SJSA1 (cell line): ENCODE results near the gene PRDM11. TPM values are rescaled to one million over a fixed set of nuclear protein-coding genes. Genes with fewer than 3 reads are reported as not detected.

ENCODE experiments used
- DNase-seq, 2 experiments: peaks; one replicate each; pipeline ENCODE4 v3.0.0-alpha.2; 2015 to 2020; ENCODE audit warnings: low spot score in 2 of 2, low read depth in 1 of 2
- H3K27ac ChIP-seq: fragments of 250-450 bp; sonication (Bioruptor Pico); 2 replicates; pipeline ENCODE4 v1.5.1; 2020; ENCODE audit warnings: mild to moderate bottlenecking, moderate library complexity
- H3K27me3 ChIP-seq: fragments of 250-450 bp; sonication (Bioruptor Pico); replicated peaks from 2 replicates; pipeline ENCODE4 v1.5.1; 2020; ENCODE audit warnings: mild to moderate bottlenecking, moderate library complexity
- H3K36me3 ChIP-seq: fragments of 250-450 bp; sonication (Bioruptor Pico); 2 replicates; pipeline ENCODE4 v1.5.1; 2020; ENCODE audit warnings: mild to moderate bottlenecking
- H3K4me1 ChIP-seq: fragments of 250-450 bp; sonication (Bioruptor Pico); replicated peaks from 2 replicates; pipeline ENCODE4 v1.6.1; 2021; ENCODE audit warnings: mild to moderate bottlenecking
- H3K4me3 ChIP-seq: fragments of 250-450 bp; sonication (Bioruptor Pico); 2 replicates; pipeline ENCODE4 v1.5.1; 2020; ENCODE audit warnings: mild to moderate bottlenecking
- H3K9me3 ChIP-seq: fragments of 250-450 bp; sonication (Bioruptor Pico); replicated peaks from 2 replicates; pipeline ENCODE4 v1.5.1; 2020; ENCODE audit warnings: mild to moderate bottlenecking
- total RNA-seq: library from RNA; depleted of rRNA; stranded (reverse); fragments of >200 nt; shearing (Covaris generic); gene quantifications from 2 replicates; pipeline ENCODE4 v1.2.3, GENCODE V29; 2014

Gene PRDM11
- total RNA-seq, 1 experiment from 2014 or later, result 6.7 TPM

DNA sequence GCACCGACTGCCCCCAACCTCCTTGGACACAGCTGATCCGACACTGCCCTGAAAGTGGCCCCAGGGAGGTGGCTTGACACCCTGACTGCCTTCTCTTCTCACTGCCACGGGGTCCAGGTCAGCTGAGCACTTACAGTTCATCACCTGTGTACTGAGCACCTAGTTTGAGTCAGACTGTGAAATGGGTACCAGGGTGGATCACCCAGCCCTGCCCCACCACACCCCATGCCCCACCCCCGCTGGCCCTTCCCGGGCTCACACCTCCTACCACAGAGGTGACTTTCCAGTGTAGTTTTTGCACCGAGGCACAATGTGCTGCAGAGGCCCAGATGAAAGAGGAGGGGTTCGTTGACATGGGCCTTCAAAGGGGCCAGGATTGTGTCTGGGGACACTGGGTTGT is 59.5 kb downstream of the PRDM11 start:
- H3K4me1 ChIP-seq, result no peaks in the 10 kb centered on the region
- H3K9me3 ChIP-seq, result no peaks in the 10 kb centered on the region; the same call in 1 of the 2 replicates
- H3K36me3 ChIP-seq, result no peaks in the 10 kb centered on the region
- no peak for DNase-seq
- H3K27me3 ChIP-seq, result no peaks in the 10 kb centered on the region
- no peak overlapping the region for H3K4me3 ChIP-seq
- H3K27ac ChIP-seq, result no peak overlapping the region

DNA sequence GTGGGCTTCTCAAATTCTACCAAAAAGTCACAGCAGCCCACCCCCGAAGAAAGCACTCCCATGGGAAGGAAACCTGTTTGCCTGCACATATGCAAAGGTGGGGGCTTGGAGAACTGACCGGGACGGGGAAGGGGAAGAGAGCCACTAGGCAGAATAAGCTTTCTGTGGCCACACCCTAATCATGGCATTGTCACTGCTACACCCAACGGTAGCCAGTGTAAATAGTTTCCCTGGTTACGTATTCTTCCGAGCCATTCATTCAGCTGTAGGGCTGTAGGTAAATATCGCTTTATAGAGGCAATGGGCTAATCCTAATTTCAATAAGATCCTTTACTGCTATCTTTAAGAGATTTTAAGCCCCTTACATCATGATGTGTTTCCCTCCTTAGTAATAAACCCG is 61.7 kb downstream of the PRDM11 start:
- Histone ChIP-seq H3K4me1 (no peaks in the 10 kb centered on the region), H3K36me3 (no peaks in the 10 kb centered on the region), H3K27ac (no peak overlapping the region), H3K4me3 (no peak overlapping the region), H3K9me3 (no peaks in the 10 kb centered on the region), H3K27me3 (no peaks in the 10 kb centered on the region)
- no peak for DNase-seq

DNA sequence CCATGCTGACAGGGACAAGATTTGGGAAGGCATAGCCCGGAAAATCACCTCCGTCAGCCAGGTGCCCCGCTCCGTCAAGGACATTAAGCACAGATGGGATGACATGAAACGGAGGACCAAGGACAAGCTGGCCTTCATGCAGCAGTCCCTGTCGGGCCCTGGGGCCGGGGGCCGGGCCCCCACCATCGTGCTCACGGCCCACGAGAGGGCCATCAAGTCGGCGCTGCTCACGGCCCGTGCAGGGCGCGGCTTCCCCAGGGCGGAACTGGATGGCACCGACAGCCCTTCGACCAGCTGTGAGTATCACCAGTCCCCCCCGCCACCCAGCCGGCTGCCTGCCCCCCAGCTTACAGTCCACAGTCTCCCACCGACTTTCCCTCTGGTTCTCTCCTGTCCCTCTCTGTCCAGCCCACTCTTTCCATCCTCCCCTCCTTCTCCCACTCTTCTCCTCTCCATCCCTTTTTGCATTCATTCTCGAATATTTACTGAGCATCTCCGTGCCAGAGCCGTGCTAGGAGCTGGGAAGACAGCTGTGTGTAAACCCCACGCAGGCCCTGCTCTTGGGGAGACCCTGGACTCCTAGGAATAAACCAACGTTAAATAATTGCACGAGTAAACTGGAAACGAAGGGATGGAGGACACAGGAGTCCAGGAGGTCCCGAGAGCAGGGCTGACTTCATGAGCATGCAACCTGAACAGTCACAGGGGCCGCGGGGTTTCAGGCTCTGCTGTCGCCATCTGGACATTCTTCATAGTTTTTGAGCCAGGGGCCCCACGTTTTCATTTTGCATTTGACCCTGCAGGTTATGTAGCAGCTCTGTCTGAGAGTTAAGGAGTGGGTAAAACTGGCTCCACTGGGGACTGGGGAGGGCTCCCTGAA is 62.8 kb downstream of the PRDM11 start:
- Histone ChIP-seq H3K36me3 (no peaks in the 10 kb centered on the region), H3K9me3 (no peaks in the 10 kb centered on the region)

DNA sequence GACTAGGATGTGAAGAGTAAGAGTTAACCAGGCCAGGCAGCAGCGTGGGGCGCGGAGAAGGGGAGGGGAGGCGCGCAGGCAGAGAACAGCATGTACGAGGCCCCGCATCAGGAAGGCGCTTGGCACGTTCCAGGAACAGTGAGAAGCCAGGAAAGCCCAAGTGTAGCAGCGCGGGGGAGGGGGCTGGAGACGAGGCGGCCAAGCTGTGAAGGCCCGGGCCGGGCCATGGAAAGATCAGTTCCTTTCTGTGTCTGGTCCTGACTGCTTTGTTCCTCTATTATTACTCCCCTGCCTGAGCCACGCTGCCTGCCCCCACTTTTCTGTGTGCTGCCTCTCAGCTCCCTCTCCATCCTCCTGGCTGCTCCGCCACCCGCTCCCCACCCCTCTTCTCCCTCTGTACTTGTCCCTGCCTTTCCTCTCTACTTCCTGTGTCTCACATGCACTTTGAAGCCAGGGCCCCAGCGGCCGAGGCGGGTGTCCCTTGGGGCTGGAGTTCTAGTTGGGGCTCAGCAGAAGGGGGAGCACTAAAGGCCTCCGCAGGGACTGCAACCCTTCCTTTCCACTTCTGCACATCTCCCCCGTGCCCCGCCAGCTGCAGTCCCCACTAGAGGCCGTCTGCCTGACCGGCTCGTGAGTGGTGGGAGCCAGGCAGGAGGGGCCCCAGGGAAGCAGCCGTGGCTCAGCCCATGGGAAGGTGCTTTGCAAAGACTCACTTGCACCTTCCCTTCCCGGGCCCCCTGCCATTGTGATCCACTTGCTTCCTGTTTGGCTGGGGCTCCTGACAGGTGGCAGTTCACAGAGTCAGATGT is 63.7 kb downstream of the PRDM11 start:
- no peaks in the 10 kb centered on the region for H3K27me3 ChIP-seq
- no peaks in the 10 kb centered on the region for H3K36me3 ChIP-seq
- H3K9me3 ChIP-seq, result no peaks in the 10 kb centered on the region
- no peaks in the 10 kb centered on the region for H3K4me1 ChIP-seq
- no peak for DNase-seq
- no peak overlapping the region for H3K4me3 ChIP-seq
- no peak overlapping the region for H3K27ac ChIP-seq

More for the DNA sequence above, 62.8 kb downstream of the PRDM11 start:
- Histone ChIP-seq H3K27ac (no peak overlapping the region), H3K4me1 (no peaks in the 10 kb centered on the region), H3K4me3 (no peak overlapping the region), H3K27me3 (no peaks in the 10 kb centered on the region)
- no peak for DNase-seq

DNA sequence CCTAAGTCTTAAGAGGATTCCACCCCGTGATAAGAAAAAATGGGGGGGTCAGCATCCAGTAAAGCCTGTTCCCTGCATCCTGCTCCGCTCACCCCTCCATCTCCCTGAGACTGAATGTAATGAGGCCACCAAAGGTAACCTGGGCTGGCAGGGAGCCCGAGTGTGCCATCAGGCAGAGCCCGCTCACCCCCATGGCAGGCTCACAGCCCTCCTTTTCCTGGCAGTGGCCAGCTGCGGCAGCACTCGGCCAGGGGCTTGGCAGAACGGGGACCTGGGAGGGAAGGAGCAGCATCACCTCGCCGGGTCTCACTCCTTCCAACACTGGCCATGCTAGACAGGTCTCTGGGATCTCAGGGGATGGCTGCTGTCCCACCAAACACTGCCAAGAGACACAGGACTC is 64.4 kb downstream of the PRDM11 start:
- H3K27me3 ChIP-seq, result no peaks in the 10 kb centered on the region
- H3K36me3 ChIP-seq, result no peaks in the 10 kb centered on the region
- H3K4me1 ChIP-seq, result no peaks in the 10 kb centered on the region
- no peak overlapping the region for H3K27ac ChIP-seq
- no peaks in the 10 kb centered on the region for H3K9me3 ChIP-seq
- H3K4me3 ChIP-seq, result no peak overlapping the region
- DNase-seq, result no peak

DNA sequence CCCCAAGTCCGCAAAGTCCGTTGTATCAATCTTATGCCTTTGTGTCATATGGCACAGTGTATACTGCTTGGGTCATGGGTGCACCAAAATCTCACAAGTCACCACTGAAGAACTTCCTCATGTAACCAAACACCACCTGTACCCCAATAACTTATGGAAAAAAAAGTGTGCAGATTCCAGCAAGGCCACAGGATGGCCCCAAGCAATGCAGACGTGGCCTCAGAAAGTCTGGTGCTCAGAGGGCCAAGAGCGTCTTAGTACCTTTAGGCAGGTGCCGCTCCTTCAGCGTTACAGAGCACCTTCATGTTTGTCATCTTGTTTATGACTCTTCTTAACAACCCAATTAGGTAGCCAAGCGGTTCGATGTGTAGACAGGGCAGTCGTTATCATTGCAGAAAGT is 65.3 kb downstream of the PRDM11 start:
- DNase-seq, result no peak
- Histone ChIP-seq H3K4me3 (no peak overlapping the region), H3K4me1 (no peaks in the 10 kb centered on the region), H3K27me3 (no peaks in the 10 kb centered on the region), H3K36me3 (no peaks in the 10 kb centered on the region), H3K27ac (no peak overlapping the region), H3K9me3 (no peaks in the 10 kb centered on the region)

DNA sequence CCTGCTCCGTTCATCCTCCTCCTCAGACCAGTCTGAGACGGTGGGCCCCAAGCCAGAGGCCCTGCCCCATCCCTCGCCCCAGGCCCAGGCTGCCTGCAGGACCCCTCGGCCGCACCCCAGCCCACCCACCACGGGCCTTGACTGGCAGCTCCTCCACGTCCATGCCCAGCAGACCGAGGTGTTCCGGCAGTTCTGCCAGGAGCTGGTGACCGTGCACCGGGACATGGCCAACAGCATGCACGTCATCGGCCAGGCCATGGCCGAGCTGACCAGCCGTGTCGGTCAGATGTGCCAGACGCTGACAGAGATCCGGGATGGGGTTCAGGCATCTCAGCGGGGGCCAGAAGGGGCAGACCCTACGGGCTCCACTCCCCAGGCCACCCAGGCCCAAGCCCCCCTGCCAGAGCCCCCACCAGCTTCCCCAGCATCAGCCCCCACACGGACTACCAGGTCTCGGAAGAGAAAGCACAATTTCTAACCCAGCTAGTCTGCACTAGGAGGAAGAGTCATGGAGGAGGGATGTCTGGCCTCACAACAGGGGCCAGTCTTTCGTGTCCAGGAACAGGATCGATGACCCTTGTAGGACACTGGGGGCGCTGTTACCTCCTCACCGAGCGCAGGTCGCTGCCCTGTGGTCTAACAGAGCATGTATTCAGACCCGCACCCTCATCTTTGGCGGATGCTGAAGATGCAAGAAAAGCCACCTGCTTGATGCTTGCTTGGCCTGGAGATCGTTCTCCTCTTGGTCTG is 66.3 kb downstream of the PRDM11 start:
- H3K9me3 ChIP-seq, result no peaks in the 10 kb centered on the region
- DNase-seq, result no peak
- H3K36me3 ChIP-seq, result no peaks in the 10 kb centered on the region
- H3K27ac ChIP-seq, result no peak overlapping the region
- no peak overlapping the region for H3K4me3 ChIP-seq
- H3K4me1 ChIP-seq, result no peaks in the 10 kb centered on the region
- H3K27me3 ChIP-seq, result no peaks in the 10 kb centered on the region

DNA sequence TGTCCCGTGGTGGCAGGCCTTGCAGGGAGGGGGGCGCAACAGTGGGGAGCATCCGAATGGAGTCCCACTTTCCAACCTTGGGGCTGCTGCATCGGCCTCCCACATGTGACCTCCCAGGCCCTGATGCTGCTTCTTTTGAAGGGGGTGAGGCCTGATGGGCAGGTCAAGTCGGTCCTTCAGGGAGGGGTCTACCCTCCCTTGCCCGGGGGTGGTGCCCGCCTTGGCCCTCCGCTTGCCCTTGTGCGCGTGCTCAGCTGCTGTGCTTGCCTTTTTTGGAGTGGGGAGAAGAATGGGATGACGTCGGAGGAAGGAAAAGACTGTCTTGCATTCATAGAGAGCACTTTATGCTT is 66.9 kb downstream of the PRDM11 start:
- no peak overlapping the region for H3K4me3 ChIP-seq
- no peak overlapping the region for H3K27ac ChIP-seq
- no peaks in the 10 kb centered on the region; the same call in 1 of the 2 replicates for H3K27me3 ChIP-seq
- no peak for DNase-seq
- H3K36me3 ChIP-seq, result no peaks in the 10 kb centered on the region
- no peaks in the 10 kb centered on the region for H3K9me3 ChIP-seq
- H3K4me1 ChIP-seq, result no peaks in the 10 kb centered on the region

DNA sequence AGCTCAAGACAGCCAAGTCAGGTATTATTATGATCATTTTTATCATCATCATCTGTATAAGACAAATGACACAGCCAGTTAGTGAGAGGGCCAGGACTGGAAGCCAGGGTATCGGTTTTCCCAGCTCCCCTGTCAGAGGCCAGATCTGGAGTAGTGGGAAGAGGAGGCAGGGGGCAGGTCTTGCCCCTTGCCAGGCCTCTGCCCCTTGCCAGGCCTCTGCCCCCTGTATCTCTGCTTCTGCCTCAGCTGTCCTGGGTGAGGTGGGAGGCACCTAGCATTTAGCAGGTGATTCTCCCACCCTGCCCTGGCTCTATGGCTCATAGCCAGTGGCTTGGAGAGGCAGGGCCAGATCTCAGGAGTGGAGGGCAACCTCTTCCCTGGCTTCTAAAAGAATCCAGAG is 67.3 kb downstream of the PRDM11 start:
- Histone ChIP-seq H3K4me1 (no peaks in the 10 kb centered on the region), H3K27ac (no peak overlapping the region), H3K36me3 (no peaks in the 10 kb centered on the region), H3K9me3 (no peaks in the 10 kb centered on the region), H3K27me3 (no peaks in the 10 kb centered on the region; the same call in 1 of the 2 replicates), H3K4me3 (no peak overlapping the region)
- DNase-seq, result no peak

DNA sequence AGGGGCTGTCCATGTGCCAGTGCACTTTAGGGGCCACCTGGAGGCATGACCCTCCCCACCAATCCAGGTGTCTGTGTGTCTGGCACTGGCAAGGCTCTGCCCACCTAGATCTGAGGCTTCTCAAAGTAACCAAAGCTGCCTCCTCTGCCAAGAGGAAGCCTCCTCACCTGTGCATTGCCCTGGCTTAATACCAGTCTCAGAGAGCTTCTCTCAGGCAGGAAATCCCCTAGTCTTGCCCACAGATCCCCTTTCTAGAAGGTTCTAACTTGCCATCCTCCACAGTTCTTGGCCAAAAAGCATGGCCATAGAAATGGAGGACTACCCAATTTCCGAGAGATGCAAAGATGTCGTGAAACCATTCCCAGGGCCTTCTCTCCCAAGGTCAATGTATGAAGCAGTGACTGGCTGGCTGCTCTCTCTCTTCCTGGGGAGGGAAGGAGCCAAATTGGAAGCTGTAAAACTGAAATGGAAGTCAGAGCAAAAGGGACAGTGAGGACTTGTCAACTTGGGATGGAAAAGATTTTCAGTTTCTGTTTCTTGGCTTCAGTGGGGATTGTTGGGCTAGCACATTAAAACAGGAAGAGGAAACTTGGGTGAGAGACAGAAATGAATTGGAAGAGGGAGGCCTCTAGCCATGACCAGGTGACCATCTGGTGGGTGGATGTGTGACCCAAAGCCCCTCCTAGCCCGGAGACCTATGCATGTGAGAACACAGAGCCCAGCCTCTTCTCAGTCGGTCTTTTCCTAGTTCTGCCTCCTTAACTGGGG is 68.8 kb downstream of the PRDM11 start:
- Histone ChIP-seq H3K9me3 (no peaks in the 10 kb centered on the region), H3K27me3 (no peaks in the 10 kb centered on the region; the same call in 1 of the 2 replicates), H3K27ac (no peak overlapping the region), H3K36me3 (no peaks in the 10 kb centered on the region), H3K4me1 (no peaks in the 10 kb centered on the region), H3K4me3 (no peak overlapping the region)
- DNase-seq, result no peak

DNA sequence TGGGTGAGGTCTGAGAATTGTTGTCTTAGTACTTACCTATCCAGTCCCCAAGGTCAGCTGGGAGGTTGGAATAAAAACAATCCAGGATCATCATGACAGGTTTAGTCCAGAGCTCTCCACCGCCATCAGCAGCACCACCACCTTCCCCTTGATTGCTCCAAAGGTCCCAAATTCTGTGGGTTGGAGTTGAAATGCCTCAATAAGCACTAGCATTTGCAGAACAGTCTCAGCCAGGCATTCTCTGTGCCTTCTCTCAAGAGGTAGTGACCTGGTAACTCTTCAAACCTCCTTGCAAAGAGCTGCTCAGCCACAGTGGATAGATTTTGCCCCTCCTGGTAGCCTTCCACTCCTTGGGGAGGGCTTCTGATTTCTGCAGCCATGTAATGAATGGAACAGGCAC is 69.6 kb downstream of the PRDM11 start:
- peaks cover 3% of the 10 kb centered on the region; the same call in 1 of the 2 replicates for H3K27me3 ChIP-seq
- no peak for DNase-seq
- no peaks in the 10 kb centered on the region for H3K9me3 ChIP-seq
- no peaks in the 10 kb centered on the region for H3K4me1 ChIP-seq
- no peaks in the 10 kb centered on the region for H3K36me3 ChIP-seq
- no peak overlapping the region for H3K27ac ChIP-seq
- no peak overlapping the region for H3K4me3 ChIP-seq

DNA sequence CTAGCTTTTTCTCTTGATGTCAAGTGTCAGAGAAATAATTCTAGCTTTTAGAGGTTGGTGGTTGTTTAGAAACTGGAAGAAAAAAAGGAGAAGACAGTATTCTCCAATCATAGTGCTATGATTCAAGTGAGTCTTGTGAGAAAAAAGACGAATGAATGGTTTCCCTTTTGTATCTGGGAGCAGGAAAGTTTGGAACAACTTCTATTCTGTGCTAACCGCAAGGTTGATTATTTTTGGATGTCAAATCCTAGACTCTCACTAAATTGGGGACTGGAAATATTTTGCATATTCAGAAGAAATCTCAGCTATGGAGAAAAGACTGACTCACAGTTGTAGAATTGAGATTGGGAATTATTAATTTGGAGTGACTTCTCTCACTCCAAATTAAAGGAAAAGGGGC is 70.5 kb downstream of the PRDM11 start:
- peaks cover 4% of the 10 kb centered on the region; the same call in 1 of the 2 replicates for H3K27me3 ChIP-seq
- no peaks in the 10 kb centered on the region for H3K9me3 ChIP-seq
- no peak overlapping the region for H3K4me3 ChIP-seq

DNA sequence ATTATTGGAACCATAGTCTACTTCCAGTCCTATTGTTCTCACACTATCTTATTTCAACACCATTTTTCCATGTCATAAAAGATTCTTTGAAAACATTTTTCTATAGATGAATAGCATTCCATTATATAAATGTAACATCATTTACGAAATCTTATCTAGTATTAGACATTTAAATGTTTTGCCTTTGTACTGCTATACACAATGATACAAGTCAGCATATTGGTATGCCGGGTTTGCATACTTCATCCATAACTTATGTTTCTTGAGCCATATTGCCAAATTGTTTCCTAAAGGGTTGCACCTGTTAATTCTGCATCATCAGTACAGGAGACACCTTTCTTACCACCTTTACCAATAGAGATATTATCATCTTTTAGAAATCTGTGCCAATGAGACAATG is 71.6 kb downstream of the PRDM11 start:
- no peak overlapping the region for H3K27ac ChIP-seq
- DNase-seq, result no peak

More for the DNA sequence above, 70.5 kb downstream of the PRDM11 start:
- H3K4me1 ChIP-seq, result no peaks in the 10 kb centered on the region
- no peak overlapping the region for H3K27ac ChIP-seq
- no peak for DNase-seq
- no peaks in the 10 kb centered on the region for H3K36me3 ChIP-seq

More for the DNA sequence above, 71.6 kb downstream of the PRDM11 start:
- Histone ChIP-seq H3K4me1 (no peaks in the 10 kb centered on the region), H3K4me3 (no peak overlapping the region), H3K9me3 (no peaks in the 10 kb centered on the region), H3K27me3 (peaks cover 4% of the 10 kb centered on the region; the same call in 1 of the 2 replicates), H3K36me3 (no peaks in the 10 kb centered on the region)
